NCI-H69 (cell line): ENCODE data around the gene GLIPR1L2.
"Not testable (repeated sequence)": the region's sequence is repeated elsewhere in the genome, so short reads cannot be mapped to it uniquely, and the experiment has no call there.

Source experiments
- DNase-seq: peaks from one replicate; lab custom pipeline; 2025; lab: John Stamatoyannopoulos, UW

The GLIPR1L2 gene

GRCh38 chr12:75390899-75391538 lies at the start of gene GLIPR1L2:
Gene GLIPR1L2 (plus strand): TSS chr12:75391089. CDS start chr12:75391117, 28 bp downstream.
- peak; percentile 96 for DNase-seq

- no peak for DNase-seq
Observed at GRCh38 chr12:75341873-75342272, 49.0 kb upstream of the GLIPR1L2 start.

- peak; percentile 4 for DNase-seq
Observed at GRCh38 chr12:75345531-75345930, 45.4 kb upstream of the GLIPR1L2 start.

- not testable (repeated sequence) for DNase-seq
Observed at GRCh38 chr12:75346215-75346614, 44.7 kb upstream of the GLIPR1L2 start.

- DNase-seq: no peak
Observed at GRCh38 chr12:75349946-75350345, 40.9 kb upstream of the GLIPR1L2 start.

GRCh38 chr12:75350413-75350812 lies 40.5 kb upstream of the GLIPR1L2 start:
- DNase-seq: no peak

- DNase-seq: no peak
Observed at GRCh38 chr12:75354011-75354410, 36.9 kb upstream of the GLIPR1L2 start.

- DNase-seq: no peak
Observed at GRCh38 chr12:75360920-75361319, 30.0 kb upstream of the GLIPR1L2 start.

GRCh38 chr12:75361408-75361807 lies 29.5 kb upstream of the GLIPR1L2 start:
- DNase-seq: no peak

GRCh38 chr12:75364919-75365318 lies 26.0 kb upstream of the GLIPR1L2 start:
- DNase-seq: peak; percentile 17

- DNase-seq: no peak
Observed at GRCh38 chr12:75366629-75367028, 24.3 kb upstream of the GLIPR1L2 start.

- DNase-seq: no peak
Observed at GRCh38 chr12:75374971-75375370, 15.9 kb upstream of the GLIPR1L2 start.

- no peak for DNase-seq
Observed at GRCh38 chr12:75378354-75378753, 12.5 kb upstream of the GLIPR1L2 start.

GRCh38 chr12:75389061-75389460 lies 1.8 kb upstream of the GLIPR1L2 start:
- peak; percentile 76 for DNase-seq

- no peak for DNase-seq
Observed at GRCh38 chr12:75389706-75390105, 1.2 kb upstream of the GLIPR1L2 start.

GRCh38 chr12:75390156-75390898 lies 562 bp upstream of the GLIPR1L2 start:
- DNase-seq: no peak

- no peak for DNase-seq
Observed at GRCh38 chr12:75404231-75404630, 13.3 kb downstream of the GLIPR1L2 start.

GRCh38 chr12:75407683-75408082 lies 16.8 kb downstream of the GLIPR1L2 start:
- DNase-seq: no peak

- DNase-seq: no peak
Observed at GRCh38 chr12:75409830-75410229, 18.9 kb downstream of the GLIPR1L2 start.

GRCh38 chr12:75414671-75415070 lies 23.8 kb downstream of the GLIPR1L2 start:
- DNase-seq: no peak

GRCh38 chr12:75419841-75420240 lies 29.0 kb downstream of the GLIPR1L2 start:
- no peak for DNase-seq

GRCh38 chr12:75427491-75427890 lies 36.6 kb downstream of the GLIPR1L2 start:
- DNase-seq: no peak

- DNase-seq: no peak
Observed at GRCh38 chr12:75428767-75429166, 37.9 kb downstream of the GLIPR1L2 start.

- DNase-seq: no peak
Observed at GRCh38 chr12:75432924-75433323, 42.0 kb downstream of the GLIPR1L2 start.
